GM18519 (cell line): ENCODE data around the gene RAP1B.
A peak's percentile ranks its signal among the peaks of the same experiment; 100 is the strongest.

ENCODE experiments used
- ATAC-seq: cut with Tn5 transposase; IDR thresholded peaks from one replicate; pipeline ENCODE4 v1.9.1; 2021; ENCODE audit warnings: mild to moderate bottlenecking, moderate library complexity; ENCODE audit not compliant: unreplicated experiment, low FRiP score

RAP1B gene

GRCh38 chr12:68686595-68687521 lies 76.2 kb downstream of the RAP1B start, which contains the start of gene NUP107:
TSS of gene NUP107 (plus strand) at chr12:68686978. CDS start at chr12:68687066, 88 bp downstream.
- peak; percentile 91 for ATAC-seq

- ATAC-seq = no peak
Measured at GRCh38 chr12:68695454-68695853, 84.8 kb downstream of the RAP1B start.

GRCh38 chr12:68699486-68699885 lies 88.8 kb downstream of the RAP1B start:
- ATAC-seq = no peak
